Jurkat, Clone E6-1 (cell line): ENCODE results near the gene WDR11.
A peak's percentile ranks its signal among the peaks of the same experiment; 100 is the strongest.

ENCODE experiments used
- DNase-seq: peaks from one replicate; pipeline ENCODE4 v3.0.0-alpha.2; 2011; ENCODE audit warnings: low read depth, low spot score
- H3K4me3 ChIP-seq: 2 replicates; pipeline ENCODE4 v1.5.1; 2011; ENCODE audit warnings: mild to moderate bottlenecking, low read length, control low read depth, moderate library complexity

Gene WDR11

GRCh38 chr10:120938822-120939221 lies 87.7 kb downstream of the WDR11 start:
- DNase-seq = no peak
- no peak overlapping the region for H3K4me3 ChIP-seq

GRCh38 chr10:120940299-120940900 lies 89.2 kb downstream of the WDR11 start:
- no peak for DNase-seq
- no peak overlapping the region for H3K4me3 ChIP-seq

GRCh38 chr10:120941501-120941900 lies 90.3 kb downstream of the WDR11 start:
- no peak overlapping the region for H3K4me3 ChIP-seq
- DNase-seq = no peak

GRCh38 chr10:120942806-120943413 lies 91.7 kb downstream of the WDR11 start:
- peak overlapping the region; percentile 13 for H3K4me3 ChIP-seq
- DNase-seq = peak; percentile 63

- DNase-seq = no peak
Observed at GRCh38 chr10:120943542-120943941, 92.4 kb downstream of the WDR11 start.

GRCh38 chr10:120944586-120945125 lies 93.5 kb downstream of the WDR11 start:
- DNase-seq = no peak
- no peak overlapping the region for H3K4me3 ChIP-seq

More at GRCh38 chr10:120943542-120943941, 92.4 kb downstream of the WDR11 start:
- no peak overlapping the region for H3K4me3 ChIP-seq

GRCh38 chr10:120945182-120945581 lies 94.0 kb downstream of the WDR11 start:
- DNase-seq = no peak
- H3K4me3 ChIP-seq = no peak overlapping the region

GRCh38 chr10:120945801-120946302 lies 94.7 kb downstream of the WDR11 start:
- DNase-seq = no peak

GRCh38 chr10:120946497-120946896 lies 95.3 kb downstream of the WDR11 start:
- no peak for DNase-seq
- H3K4me3 ChIP-seq = no peak overlapping the region

More at GRCh38 chr10:120945801-120946302, 94.7 kb downstream of the WDR11 start:
- H3K4me3 ChIP-seq = no peak overlapping the region

GRCh38 chr10:120948889-120949608 lies 97.9 kb downstream of the WDR11 start:
- H3K4me3 ChIP-seq = peak overlapping the region; percentile 40

GRCh38 chr10:120949609-120950031 lies 98.5 kb downstream of the WDR11 start:
- H3K4me3 ChIP-seq = no peak overlapping the region
- no peak for DNase-seq

More at GRCh38 chr10:120948889-120949608, 97.9 kb downstream of the WDR11 start:
- peak; percentile 18 for DNase-seq

- no peak for DNase-seq
- no peak overlapping the region for H3K4me3 ChIP-seq
Observed at GRCh38 chr10:120950051-120950561, 98.9 kb downstream of the WDR11 start.

GRCh38 chr10:120951288-120951687 lies 100.1 kb downstream of the WDR11 start:
- no peak overlapping the region for H3K4me3 ChIP-seq
- DNase-seq = no peak

GRCh38 chr10:120953897-120954296 lies 102.7 kb downstream of the WDR11 start:
- H3K4me3 ChIP-seq = no peak overlapping the region
- no peak for DNase-seq
